AML-193 (cell line): ENCODE measurements around the gene ZNF622.

Experiments
- DNase-seq, 2 experiments: peaks; one replicate each; lab custom pipeline; 2025; lab: John Stamatoyannopoulos, UW

The ZNF622 gene

DNA sequence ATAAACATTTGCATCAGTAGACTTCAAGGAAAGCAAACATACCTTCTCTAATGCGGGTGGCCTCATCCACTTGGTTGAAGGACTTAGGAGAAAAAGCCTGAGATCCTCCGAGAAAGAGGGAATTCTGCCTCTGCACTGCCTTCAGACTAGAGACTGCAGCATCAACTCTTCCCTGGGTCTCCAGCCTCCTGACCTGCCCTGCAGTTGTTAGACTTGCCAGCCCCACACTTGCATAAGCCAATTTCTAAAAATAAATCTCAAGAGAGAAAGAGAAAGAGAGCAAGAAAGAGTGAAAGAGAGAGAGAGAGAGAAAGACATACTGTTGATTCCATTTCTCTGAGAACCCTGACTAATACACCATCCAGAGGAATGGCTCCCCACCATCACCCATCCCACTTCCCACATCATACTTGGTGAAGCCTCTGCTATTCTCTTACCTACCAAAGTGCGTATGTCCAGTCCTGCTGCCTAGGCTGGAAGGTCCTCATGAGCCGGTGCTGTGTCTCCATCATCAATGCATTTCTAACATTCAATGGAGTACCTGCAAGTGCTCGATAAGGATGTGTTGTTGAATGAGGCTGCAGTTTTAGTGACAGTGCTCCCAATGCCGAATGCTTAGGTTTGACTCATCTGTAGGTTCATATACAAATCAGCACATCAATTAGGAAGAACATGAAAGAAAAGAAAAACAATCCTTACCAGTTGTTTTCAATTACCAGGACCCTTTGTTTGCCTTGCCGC, 35.1 kb downstream of the ZNF622 start:
- no peak for DNase-seq

DNA sequence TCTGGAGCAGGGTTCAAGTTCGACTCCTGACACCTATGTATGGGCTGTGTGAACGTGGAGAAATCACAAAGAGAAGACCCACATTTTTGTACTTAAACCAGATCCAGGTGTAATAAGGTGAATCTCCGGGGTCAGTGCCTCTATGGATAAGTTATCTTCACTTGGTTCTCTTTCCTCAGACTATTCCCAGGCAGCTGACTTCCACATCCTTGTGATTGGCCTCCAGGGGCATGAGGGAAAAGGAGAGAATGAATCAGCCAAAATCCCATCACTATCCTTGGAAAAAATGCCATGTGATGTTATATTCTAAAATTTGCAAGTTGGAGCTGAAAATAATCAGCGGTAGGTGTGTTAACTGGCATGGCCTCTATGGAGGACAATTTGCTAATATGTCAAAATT, 37.2 kb downstream of the ZNF622 start:
- DNase-seq: no peak

DNA sequence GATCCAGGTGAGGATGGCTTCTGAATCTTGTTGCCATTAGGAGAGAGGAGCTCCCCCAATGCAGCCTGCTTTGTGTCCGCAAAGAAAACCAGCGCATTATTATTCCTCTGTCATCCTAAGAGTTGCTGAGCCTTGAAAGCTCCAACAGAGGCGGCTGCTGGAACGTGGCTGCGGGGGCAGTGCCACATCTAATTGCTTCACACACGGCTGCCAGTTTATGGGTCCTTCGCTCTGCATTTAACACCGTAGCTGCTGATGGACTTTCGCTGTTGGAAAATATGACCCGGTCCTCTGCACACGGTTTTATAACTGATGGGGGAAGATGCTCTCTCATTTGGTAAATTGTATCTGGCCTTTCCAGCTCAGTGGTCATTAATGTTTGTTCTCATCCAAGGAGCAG, 38.0 kb downstream of the ZNF622 start:
- DNase-seq: no peak

DNA sequence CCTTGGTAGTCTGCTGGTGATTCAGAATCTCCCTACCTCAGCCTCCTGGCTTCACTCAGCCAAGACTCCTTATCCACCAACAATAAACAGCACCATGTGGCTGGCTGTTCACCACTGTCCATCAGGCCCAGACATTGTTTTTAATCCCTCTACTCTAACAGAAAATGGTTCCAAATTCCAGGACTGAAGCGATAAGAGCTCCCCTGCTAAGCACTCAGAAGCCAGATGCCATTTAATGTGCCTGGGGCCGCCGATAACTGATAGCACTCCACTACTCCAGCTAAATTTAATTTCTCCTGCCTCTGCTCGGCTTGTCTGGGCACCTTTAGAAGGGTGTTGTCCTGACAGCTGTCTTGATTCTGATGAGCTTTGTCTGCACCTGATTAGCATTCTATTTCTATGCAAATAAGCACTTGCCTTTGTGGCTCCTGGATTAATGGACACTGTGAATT, 47.1 kb downstream of the ZNF622 start:
- DNase-seq: no peak

DNA sequence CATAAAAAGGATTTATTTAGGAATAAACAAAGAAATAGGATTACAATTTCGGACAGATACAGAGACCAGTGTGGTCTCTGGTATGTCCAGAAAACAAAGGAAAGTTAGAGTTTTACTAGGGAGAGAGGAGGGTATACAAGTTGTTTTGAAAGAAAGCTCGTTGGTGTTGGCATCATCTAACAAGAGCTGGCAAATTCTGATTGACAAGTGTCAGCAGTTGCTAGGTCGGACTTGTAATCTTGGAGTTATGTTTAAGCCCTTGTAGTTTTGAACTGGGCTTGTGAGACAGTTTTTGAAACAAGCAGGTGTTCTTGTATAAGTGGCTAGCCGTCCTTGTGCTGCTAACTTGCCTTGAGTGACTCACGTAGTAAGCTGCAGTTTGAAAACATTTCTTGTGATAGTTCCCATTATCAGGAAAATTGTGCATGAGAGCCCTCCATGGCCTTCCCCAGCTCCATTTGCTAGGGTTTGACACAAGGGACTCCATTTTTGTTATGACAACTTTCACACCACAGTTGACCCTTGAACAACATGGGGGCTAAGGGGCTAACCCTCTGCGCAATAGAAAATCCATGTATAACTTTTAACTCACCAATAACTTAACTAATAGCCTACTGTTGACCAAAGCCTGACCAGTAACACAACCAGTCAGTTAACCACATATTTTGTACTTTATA, 48.1 kb downstream of the ZNF622 start:
- DNase-seq: no peak

DNA sequence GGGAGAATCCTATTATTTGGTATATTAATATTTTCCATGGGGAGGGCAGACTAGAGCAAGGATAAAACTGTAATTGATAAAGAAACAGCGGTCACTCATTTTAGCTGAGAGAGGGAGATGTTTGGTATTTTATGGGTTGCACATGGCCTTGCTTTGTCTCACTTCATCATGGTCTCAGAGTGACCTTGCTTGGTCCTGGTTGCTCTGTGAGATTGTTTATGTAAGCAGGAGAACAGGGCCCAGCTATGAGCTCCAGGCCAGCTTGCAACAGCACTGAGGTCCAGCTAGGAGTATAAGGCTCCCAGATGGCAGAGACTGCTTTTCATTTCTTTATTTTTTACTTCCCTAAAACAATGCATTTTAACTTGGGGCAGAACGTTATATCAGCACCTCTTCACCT, 50.7 kb downstream of the ZNF622 start:
- DNase-seq: no peak

DNA sequence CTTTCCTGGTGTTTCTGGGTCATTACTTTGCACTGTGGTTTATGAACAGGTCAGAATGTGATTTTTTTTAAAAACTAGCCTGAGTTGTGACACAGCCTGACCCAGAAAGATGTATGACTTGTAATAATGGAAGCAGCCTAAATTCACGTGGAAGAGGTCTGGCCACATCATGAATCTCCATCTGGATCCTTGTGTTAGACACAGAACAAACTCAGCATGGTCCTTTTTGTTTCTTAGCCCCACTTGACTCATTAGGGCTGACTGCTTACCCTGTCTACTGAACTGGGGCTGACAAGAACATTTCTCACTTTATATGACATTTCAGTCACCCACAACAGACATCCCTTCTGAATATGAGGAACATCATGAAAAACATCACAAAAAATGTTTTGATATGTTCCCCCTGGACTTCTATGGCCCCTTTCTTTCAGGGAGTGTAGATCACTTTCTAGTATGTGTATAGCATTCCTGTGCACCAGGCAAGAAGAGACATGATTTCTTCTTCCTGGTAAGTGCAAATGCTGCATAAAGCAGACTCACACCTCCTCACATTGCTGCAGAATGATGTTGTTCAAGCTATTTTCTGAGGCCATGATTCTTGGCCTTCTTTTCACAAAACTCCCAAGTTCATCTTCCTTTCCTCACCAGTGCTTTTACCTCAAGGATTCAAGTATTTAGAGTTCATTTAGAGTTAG, 52.3 kb downstream of the ZNF622 start:
- no peak for DNase-seq

DNA sequence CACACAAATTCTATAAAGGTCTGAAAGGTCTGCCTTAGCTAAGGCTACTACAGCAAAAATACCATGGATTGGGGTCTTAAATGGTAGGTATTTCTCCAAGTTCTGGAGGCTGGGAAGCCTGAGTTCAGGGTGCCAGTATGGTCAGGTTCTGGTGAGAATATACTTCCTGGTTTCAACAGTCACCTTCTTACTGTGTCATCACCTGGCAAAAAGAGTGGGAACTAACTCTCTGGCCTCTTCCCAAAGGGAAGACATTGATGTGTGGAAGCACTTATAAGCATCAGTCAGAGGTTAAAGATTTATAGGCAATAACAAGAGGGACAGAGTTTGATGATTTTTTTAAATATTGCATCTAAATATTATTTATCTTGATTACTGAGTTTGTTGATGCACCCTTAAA, 53.0 kb downstream of the ZNF622 start:
- DNase-seq: no peak

DNA sequence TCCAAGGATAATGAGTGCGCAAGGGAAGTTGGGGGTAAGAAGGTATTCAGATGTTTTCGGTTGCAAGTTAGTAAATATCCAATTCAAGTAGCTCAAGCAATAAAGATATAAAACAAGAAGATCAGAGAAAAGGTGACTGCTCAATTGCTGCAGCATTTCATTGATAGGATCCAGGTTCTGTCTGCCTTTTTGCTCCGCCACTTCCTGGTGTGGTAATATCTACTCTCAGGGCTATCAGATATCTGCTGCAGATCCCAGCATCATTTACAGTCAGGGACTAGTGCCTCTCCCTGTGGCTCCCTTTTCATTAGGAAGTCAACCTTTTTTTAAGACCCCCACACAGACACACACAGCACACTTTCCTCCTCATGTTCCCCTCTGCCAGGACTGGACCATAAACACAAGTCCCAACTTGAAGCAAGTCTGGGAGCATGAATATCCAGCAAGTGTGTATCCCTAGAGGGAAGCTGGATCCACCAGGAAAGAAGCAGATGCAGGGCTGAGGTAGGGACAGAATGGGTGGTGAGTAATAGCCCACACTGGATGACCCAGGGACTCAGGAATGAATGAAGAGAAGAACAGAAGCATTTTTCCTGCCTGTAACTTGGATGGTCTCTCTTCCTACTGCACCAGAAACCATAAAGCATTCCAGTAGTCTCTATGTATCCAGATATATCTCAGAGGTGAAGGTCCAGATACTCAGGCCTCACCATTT, 53.7 kb downstream of the ZNF622 start:
- DNase-seq: no peak

DNA sequence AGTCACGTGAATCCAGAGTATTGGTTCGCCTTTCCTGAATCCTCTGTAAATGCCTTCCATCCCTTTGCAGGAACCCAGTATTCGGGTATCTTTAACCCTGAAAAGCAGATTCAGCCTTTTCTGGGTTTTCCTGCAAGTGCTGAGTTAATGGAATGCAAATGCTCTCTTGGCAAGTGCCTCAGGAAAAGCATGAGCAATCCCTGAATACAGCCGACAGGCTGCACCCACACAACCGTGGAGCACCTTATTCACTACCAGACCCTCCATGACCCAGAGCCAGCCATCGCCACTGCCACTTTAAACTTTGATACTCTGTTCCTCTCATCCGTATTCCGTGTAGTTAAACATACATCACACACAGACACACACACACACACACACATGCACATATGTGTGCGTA, 54.4 kb downstream of the ZNF622 start:
- DNase-seq: no peak

DNA sequence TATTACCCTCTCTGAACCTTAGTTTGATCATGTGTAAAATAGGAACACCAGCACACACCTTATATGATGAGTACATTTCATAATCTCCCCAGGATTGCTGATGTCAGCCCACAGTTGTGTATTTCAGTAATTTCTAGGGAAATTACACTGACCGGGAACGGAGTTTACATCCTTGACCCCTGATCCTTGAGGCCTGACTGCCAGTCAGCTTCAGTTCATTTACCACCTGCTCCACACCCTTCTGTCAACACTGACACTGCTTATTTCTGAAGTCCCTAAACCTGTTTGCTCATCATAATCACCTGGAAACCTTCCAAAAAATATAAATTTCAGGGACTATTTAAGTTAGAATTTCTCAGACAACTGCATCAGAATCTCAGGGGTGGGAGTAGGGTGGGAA, 55.3 kb downstream of the ZNF622 start:
- no peak for DNase-seq

DNA sequence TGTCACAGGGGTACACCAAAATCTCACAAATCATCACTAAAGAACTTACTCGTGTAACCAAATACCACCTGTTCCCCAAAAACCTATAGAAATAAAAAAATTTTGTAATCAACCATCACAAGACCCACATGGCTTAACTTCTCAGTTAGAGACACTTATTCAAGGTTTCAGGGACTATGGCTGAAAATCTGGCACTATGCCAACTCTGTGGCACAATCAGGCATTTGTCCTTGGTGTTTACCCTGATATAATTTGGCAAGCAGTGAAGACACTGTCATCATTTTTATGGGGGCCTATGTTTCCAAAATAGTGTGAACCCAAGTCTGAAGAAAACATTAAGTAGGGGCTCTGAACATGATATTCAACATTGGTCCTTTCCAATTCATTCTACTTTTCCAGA, 59.0 kb downstream of the ZNF622 start:
- DNase-seq: no peak

DNA sequence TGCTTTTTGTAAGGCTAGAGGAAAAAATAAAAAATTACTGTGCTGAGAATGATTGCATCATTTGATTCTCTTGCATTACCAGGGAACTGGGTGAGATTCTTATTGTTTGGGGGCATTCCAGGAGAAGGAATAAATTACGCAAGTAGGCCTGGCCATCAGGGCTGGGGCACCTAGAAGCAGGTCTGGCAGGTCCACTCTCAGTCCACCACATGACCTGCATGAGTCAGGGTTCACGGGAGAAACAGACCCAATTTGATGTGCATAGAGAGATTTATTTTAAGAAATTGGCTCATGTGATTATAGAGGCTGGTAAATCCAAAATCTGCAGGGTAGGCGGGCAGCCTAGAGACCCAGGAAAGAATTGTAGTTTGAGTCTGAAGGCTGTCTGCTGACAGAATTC, 59.6 kb downstream of the ZNF622 start:
- no peak for DNase-seq
